Hepatocyte (in vitro differentiated cells): ENCODE measurements around the gene RNF111. TPM values are rescaled to one million over a fixed set of nuclear protein-coding genes. Genes with fewer than 3 reads are reported as not detected.
"Not testable (repeated sequence)": the region's sequence is repeated elsewhere in the genome, so short reads cannot be mapped to it uniquely, and the experiment has no call there.

ENCODE experiments used
- DNase-seq: peaks from one replicate; pipeline ENCODE4 v3.0.0-alpha.2; 2016; ENCODE audit warnings: low spot score
- H2AFZ ChIP-seq: fragments of 200-600 bp; sonication (generic); 2 replicates; pipeline ENCODE4 v1.6.0; 2016; ENCODE audit warnings: antibody characterized with exemption, mild to moderate bottlenecking
- H3K27ac ChIP-seq: fragments of 200-600 bp; sonication (generic); 2 replicates; pipeline ENCODE4 v1.5.1; 2016; ENCODE audit warnings: mild to moderate bottlenecking
- H3K27me3 ChIP-seq: fragments of 200-600 bp; sonication (generic); 2 replicates; pipeline ENCODE4 v1.6.1; 2016
- H3K36me3 ChIP-seq: fragments of 200-600 bp; sonication (generic); replicated peaks from 2 replicates; pipeline ENCODE4 v1.5.1; 2016; ENCODE audit warnings: low read depth; ENCODE audit not compliant: insufficient read depth
- H3K4me1 ChIP-seq: fragments of 200-600 bp; sonication (generic); 2 replicates; pipeline ENCODE4 v1.5.1; 2016; ENCODE audit warnings: mild to moderate bottlenecking, moderate library complexity; ENCODE audit not compliant: insufficient read depth
- H3K4me2 ChIP-seq: fragments of 200-600 bp; sonication (generic); 2 replicates; pipeline ENCODE4 v1.6.0; 2016
- H3K4me3 ChIP-seq: fragments of 200-600 bp; sonication (generic); 2 replicates; pipeline ENCODE4 v1.5.1; 2016; ENCODE audit warnings: mild to moderate bottlenecking
- H3K79me2 ChIP-seq: fragments of 200-600 bp; sonication (generic); 2 replicates; pipeline ENCODE4 v1.6.0; 2017; ENCODE audit warnings: mild to moderate bottlenecking
- H3K9me2 ChIP-seq: fragments of 200-600 bp; sonication (generic); replicated peaks from 2 replicates; pipeline ENCODE4 v1.6.0; 2017; ENCODE audit warnings: mild to moderate bottlenecking; ENCODE audit not compliant: insufficient read depth
- H3K9me3 ChIP-seq: fragments of 200-600 bp; sonication (generic); 2 replicates; pipeline ENCODE4 v1.5.1; 2016; ENCODE audit warnings: low read depth, mild to moderate bottlenecking
- H4K20me1 ChIP-seq: fragments of 200-600 bp; sonication (generic); 2 replicates; pipeline ENCODE4 v1.6.0; 2016; ENCODE audit warnings: mild to moderate bottlenecking; ENCODE audit not compliant: insufficient read depth, poor library complexity, severe bottlenecking
- CTCF ChIP-seq: fragments of 200-600 bp; sonication (generic); IDR thresholded peaks from 2 replicates; pipeline ENCODE4 v1.5.1; 2016; ENCODE audit warnings: antibody characterized with exemption, mild to moderate bottlenecking; ENCODE audit not compliant: poor library complexity
- EZH2 ChIP-seq: fragments of 200-600 bp; sonication (generic); IDR thresholded peaks from 2 replicates; pipeline ENCODE4 v1.6.1; 2016; ENCODE audit warnings: antibody characterized with exemption, mild to moderate bottlenecking, borderline replicate concordance
- EZH2phosphoT487 ChIP-seq: fragments of 200-600 bp; sonication (generic); IDR thresholded peaks from one replicate; pipeline ENCODE4 v1.6.1; 2018; ENCODE audit warnings: antibody characterized with exemption, mild to moderate bottlenecking, low read depth, moderate library complexity; ENCODE audit not compliant: unreplicated experiment, severe bottlenecking
- WGBS: methylation state at CpG from one replicate; pipeline ENCODE4 v1.1.6; 2016; ENCODE audit warnings: low lambda C conversion rate; ENCODE audit errors: missing lambda C conversion rate; 5-methylcytosine and 5-hydroxymethylcytosine counted together
- polyA plus RNA-seq: library from polyadenylated mRNA; unstranded; fragments of >200 nt; fragmentation: Nextera tagmentation; extraction: Ambion mirVana; gene quantifications from 2 replicates; pipeline ENCODE4 v1.2.1, GENCODE V29; 2016
- total RNA-seq: library from RNA; depleted of rRNA; stranded (reverse); fragments of >200 nt; gene quantifications from 2 replicates; pipeline ENCODE4 v1.2.3, GENCODE V29; 2014

Gene RNF111
- total and polyA plus RNA-seq, 2 experiments from 2014 or later, result 11.3 to 22.1 TPM

GRCh38 chr15:59116771-59117170 is 129.3 kb downstream of the RNF111 start:
- H3K79me2 ChIP-seq, result no peaks in the 10 kb centered on the region
- DNase-seq, result no peak
- H3K36me3 ChIP-seq, result no peaks in the 10 kb centered on the region
- no peaks in the 10 kb centered on the region for H4K20me1 ChIP-seq
- TF ChIP-seq EZH2phosphoT487 (no peak), EZH2 (no peak), CTCF (no peak)
- H2AFZ ChIP-seq, result no peak overlapping the region
- no peaks in the 10 kb centered on the region for H3K27me3 ChIP-seq
- H3K4me1 ChIP-seq, result no peaks in the 10 kb centered on the region
- no peak overlapping the region for H3K27ac ChIP-seq
- H3K9me3 ChIP-seq, result no peaks in the 10 kb centered on the region
- H3K4me2 ChIP-seq, result no peak overlapping the region
- H3K4me3 ChIP-seq, result no peak overlapping the region
- H3K9me2 ChIP-seq, result no peaks in the 10 kb centered on the region
- WGBS, result 97% methylated on average over 6 of the region's 6 CpGs

- Histone ChIP-seq H3K36me3 (no peaks in the 10 kb centered on the region), H4K20me1 (no peaks in the 10 kb centered on the region), H3K4me3 (no peak overlapping the region), H3K27me3 (no peaks in the 10 kb centered on the region), H3K27ac (no peak overlapping the region), H3K9me2 (no peaks in the 10 kb centered on the region), H3K4me1 (no peaks in the 10 kb centered on the region), H2AFZ (no peak overlapping the region), H3K9me3 (no peaks in the 10 kb centered on the region), H3K4me2 (no peak overlapping the region), H3K79me2 (no peaks in the 10 kb centered on the region)
- no peak for DNase-seq
- WGBS, result over 99% methylated on average over 5 of the region's 5 CpGs
- TF ChIP-seq EZH2 (no peak), CTCF (no peak), EZH2phosphoT487 (no peak)
Observed at GRCh38 chr15:59119625-59120024, 132.2 kb downstream of the RNF111 start.

GRCh38 chr15:59120937-59121336 is 133.5 kb downstream of the RNF111 start:
- H3K36me3 ChIP-seq, result no peaks in the 10 kb centered on the region
- H3K79me2 ChIP-seq, result no peaks in the 10 kb centered on the region
- over 99% methylated on average over 5 of the region's 5 CpGs for WGBS
- no peaks in the 10 kb centered on the region for H3K9me2 ChIP-seq
- no peaks in the 10 kb centered on the region for H3K4me1 ChIP-seq
- H3K27me3 ChIP-seq, result no peaks in the 10 kb centered on the region
- no peaks in the 10 kb centered on the region for H4K20me1 ChIP-seq
- TF ChIP-seq EZH2phosphoT487, result no peak
- no peak for TF ChIP-seq CTCF
- no peak overlapping the region for H2AFZ ChIP-seq
- no peak for DNase-seq
- no peak overlapping the region for H3K27ac ChIP-seq
- H3K9me3 ChIP-seq, result no peaks in the 10 kb centered on the region
- no peak overlapping the region for H3K4me2 ChIP-seq
- H3K4me3 ChIP-seq, result no peak overlapping the region

- Histone ChIP-seq H3K27ac (no peak overlapping the region), H3K27me3 (no peaks in the 10 kb centered on the region), H2AFZ (no peak overlapping the region), H3K9me3 (peaks cover 5% of the 10 kb centered on the region), H3K36me3 (no peaks in the 10 kb centered on the region), H3K4me2 (no peak overlapping the region), H3K4me3 (no peak overlapping the region), H3K79me2 (no peaks in the 10 kb centered on the region), H3K9me2 (no peaks in the 10 kb centered on the region), H3K4me1 (no peaks in the 10 kb centered on the region), H4K20me1 (no peaks in the 10 kb centered on the region)
- TF ChIP-seq EZH2phosphoT487 (no peak), EZH2 (no peak), CTCF (no peak)
- 94% methylated on average over 2 of the region's 2 CpGs for WGBS
- no peak for DNase-seq
Observed at GRCh38 chr15:59124261-59124660, 136.8 kb downstream of the RNF111 start.

GRCh38 chr15:59125683-59126082 is 138.2 kb downstream of the RNF111 start:
- not testable (repeated sequence) for H4K20me1 ChIP-seq, H3K4me2 ChIP-seq
- 98% methylated on average over 4 of the region's 4 CpGs for WGBS

More at GRCh38 chr15:59125683-59126082, 138.2 kb downstream of the RNF111 start:
- H3K27me3 ChIP-seq, DNase-seq, H3K4me3 ChIP-seq, H2AFZ ChIP-seq, H3K9me2 ChIP-seq, H3K4me1 ChIP-seq, H3K36me3 ChIP-seq, H3K27ac ChIP-seq: not testable (repeated sequence)
- H3K79me2 ChIP-seq, result peaks cover 12% of the 10 kb centered on the region
- peaks cover 15% of the 10 kb centered on the region for H3K9me3 ChIP-seq
